Measurements from ENCODE around the gene MTMR3. TPM values are rescaled to one million over a fixed set of nuclear protein-coding genes. Genes with fewer than 3 reads are reported as not detected.
"Not testable (repeated sequence)": the region's sequence is repeated elsewhere in the genome, so short reads cannot be mapped to it uniquely, and the experiment has no call there.

The MTMR3 gene
- total RNA-seq, 1 donor from 2014 or later = 41.2 TPM

DNA sequence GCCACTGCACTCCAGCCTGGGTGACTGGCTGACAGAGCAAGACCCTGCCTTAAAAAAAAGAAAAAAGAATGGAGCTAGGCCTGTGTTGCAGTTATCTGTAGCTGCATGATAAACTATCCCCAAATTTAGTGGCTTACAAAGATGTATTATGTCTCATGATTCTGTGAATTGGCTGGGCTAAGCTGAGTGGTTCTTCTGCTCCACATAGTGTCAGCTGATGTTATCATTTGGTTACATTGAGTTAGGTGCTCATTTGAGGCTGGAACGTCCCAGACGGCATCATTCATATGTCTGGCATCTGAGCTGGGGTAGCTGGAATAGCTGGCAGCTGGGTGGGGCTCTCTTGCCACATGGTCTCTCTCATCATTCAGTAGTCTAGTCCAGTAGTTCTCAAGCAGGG is 36.7 kb upstream of the MTMR3 start:
- H3K27me3 Mint-ChIP-seq (ENCODE audit: unreplicated experiment) = peaks cover 5% of the 10 kb centered on the region
- H3K9me3 Mint-ChIP-seq (ENCODE audit: unreplicated experiment) = no peaks in the 10 kb centered on the region
- DNase-seq (ENCODE audit: extremely low spot score, unreplicated experiment) = no peak
- no peaks in the 10 kb centered on the region for H3K36me3 Mint-ChIP-seq (ENCODE audit: unreplicated experiment)
- H3K27ac Mint-ChIP-seq (ENCODE audit: unreplicated experiment) = no peak overlapping the region
- TF ChIP-seq, protein P1, sequence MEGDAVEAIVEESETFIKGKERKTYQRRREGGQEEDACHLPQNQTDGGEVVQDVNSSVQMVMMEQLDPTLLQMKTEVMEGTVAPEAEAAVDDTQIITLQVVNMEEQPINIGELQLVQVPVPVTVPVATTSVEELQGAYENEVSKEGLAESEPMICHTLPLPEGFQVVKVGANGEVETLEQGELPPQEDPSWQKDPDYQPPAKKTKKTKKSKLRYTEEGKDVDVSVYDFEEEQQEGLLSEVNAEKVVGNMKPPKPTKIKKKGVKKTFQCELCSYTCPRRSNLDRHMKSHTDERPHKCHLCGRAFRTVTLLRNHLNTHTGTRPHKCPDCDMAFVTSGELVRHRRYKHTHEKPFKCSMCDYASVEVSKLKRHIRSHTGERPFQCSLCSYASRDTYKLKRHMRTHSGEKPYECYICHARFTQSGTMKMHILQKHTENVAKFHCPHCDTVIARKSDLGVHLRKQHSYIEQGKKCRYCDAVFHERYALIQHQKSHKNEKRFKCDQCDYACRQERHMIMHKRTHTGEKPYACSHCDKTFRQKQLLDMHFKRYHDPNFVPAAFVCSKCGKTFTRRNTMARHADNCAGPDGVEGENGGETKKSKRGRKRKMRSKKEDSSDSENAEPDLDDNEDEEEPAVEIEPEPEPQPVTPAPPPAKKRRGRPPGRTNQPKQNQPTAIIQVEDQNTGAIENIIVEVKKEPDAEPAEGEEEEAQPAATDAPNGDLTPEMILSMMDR (IDR thresholded peaks at IDR 0.05) = no peak
- peaks cover 3% of the 10 kb centered on the region for H3K4me1 Mint-ChIP-seq (ENCODE audit: unreplicated experiment)
- H3K4me3 Mint-ChIP-seq (ENCODE audit: unreplicated experiment) = no peak overlapping the region

GRCh38 chr22:29848111-29848510 is 34.9 kb upstream of the MTMR3 start:
- no peak overlapping the region for H3K27ac Mint-ChIP-seq (ENCODE audit: unreplicated experiment)
- H3K27me3 Mint-ChIP-seq (ENCODE audit: unreplicated experiment) = peaks cover 5% of the 10 kb centered on the region
- DNase-seq (ENCODE audit: extremely low spot score, unreplicated experiment) = no peak
- no peak overlapping the region for H3K4me3 Mint-ChIP-seq (ENCODE audit: unreplicated experiment)
- no peaks in the 10 kb centered on the region for H3K36me3 Mint-ChIP-seq (ENCODE audit: unreplicated experiment)
- no peaks in the 10 kb centered on the region for H3K9me3 Mint-ChIP-seq (ENCODE audit: unreplicated experiment)
- H3K4me1 Mint-ChIP-seq (ENCODE audit: unreplicated experiment) = no peaks in the 10 kb centered on the region
- TF ChIP-seq, protein P1 (IDR thresholded peaks at IDR 0.05) = no peak

DNA sequence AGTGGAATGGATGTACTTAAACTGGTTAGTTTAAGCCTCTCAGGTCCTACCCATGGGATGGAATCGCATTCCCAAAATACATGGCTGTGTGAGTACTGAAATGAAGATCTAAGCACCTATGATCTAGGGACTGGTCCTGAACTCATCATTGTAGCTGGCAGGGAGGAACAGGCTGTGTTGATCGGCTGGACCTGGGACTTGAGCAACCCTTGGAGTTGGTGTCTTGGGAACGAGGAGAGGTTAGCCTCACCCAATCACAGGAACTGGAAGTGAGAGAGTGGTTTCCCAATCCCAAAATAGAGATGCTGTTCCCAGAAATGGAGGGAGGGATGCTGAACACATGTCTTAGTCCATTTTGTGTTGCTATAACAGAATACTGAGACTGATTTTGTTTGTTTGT is 28.5 kb upstream of the MTMR3 start:
- TF ChIP-seq, protein P1 (IDR thresholded peaks at IDR 0.05) = no peak
- H3K27ac Mint-ChIP-seq (ENCODE audit: unreplicated experiment) = no peak overlapping the region
- H3K36me3 Mint-ChIP-seq (ENCODE audit: unreplicated experiment) = no peaks in the 10 kb centered on the region
- DNase-seq (ENCODE audit: extremely low spot score, unreplicated experiment) = no peak
- H3K4me1 Mint-ChIP-seq (ENCODE audit: unreplicated experiment) = no peaks in the 10 kb centered on the region
- peaks cover 11% of the 10 kb centered on the region for H3K27me3 Mint-ChIP-seq (ENCODE audit: unreplicated experiment)
- H3K9me3 Mint-ChIP-seq (ENCODE audit: unreplicated experiment) = no peaks in the 10 kb centered on the region
- H3K4me3 Mint-ChIP-seq (ENCODE audit: unreplicated experiment) = no peak overlapping the region

DNA sequence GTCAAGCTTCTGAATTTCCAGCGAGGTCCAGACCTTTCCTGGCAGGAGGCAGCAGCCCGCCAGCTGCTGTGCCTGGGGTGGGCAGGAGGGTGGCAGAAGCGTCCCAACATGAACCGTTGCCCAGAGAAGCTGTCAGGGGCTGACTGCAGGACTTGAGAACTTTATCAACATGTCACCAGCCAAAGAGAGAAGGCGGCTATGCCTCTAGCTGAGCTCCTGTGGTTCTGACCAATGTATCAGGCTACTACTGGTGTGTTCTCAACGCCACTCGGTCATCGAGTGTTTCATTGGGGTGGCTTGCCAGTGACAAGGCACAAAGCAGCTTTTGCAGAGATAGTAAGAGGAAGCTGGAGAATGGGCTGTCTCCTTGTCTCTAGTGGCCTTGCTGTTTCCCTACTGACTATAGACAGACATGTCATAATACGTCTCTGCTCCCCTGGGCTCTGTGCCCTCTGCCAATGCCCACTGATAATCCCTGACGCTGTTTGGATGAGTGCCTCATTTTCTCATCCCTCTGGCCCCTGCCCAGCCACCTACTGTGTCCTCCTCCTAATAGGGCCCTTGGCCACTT is 27.3 kb upstream of the MTMR3 start:
- H3K9me3 Mint-ChIP-seq (ENCODE audit: unreplicated experiment) = no peaks in the 10 kb centered on the region
- H3K4me1 Mint-ChIP-seq (ENCODE audit: unreplicated experiment) = no peaks in the 10 kb centered on the region
- H3K27me3 Mint-ChIP-seq (ENCODE audit: unreplicated experiment) = peaks cover 11% of the 10 kb centered on the region
- DNase-seq (ENCODE audit: extremely low spot score, unreplicated experiment) = no peak
- H3K36me3 Mint-ChIP-seq (ENCODE audit: unreplicated experiment) = no peaks in the 10 kb centered on the region
- TF ChIP-seq, protein P1 (IDR thresholded peaks at IDR 0.05) = no peak
- no peak overlapping the region for H3K4me3 Mint-ChIP-seq (ENCODE audit: unreplicated experiment)
- H3K27ac Mint-ChIP-seq (ENCODE audit: unreplicated experiment) = no peak overlapping the region

- Mint-ChIP-seq H3K36me3 (ENCODE audit: unreplicated experiment) (no peaks in the 10 kb centered on the region), H3K27ac (ENCODE audit: unreplicated experiment) (no peak overlapping the region), H3K27me3 (ENCODE audit: unreplicated experiment) (peaks cover 17% of the 10 kb centered on the region), H3K4me1 (ENCODE audit: unreplicated experiment) (no peaks in the 10 kb centered on the region), H3K9me3 (ENCODE audit: unreplicated experiment) (no peaks in the 10 kb centered on the region), H3K4me3 (ENCODE audit: unreplicated experiment) (no peak overlapping the region)
- DNase-seq (ENCODE audit: extremely low spot score, unreplicated experiment) = no peak
- TF ChIP-seq, protein P1 (IDR thresholded peaks at IDR 0.05) = no peak
Measured at GRCh38 chr22:29856496-29856895, 26.5 kb upstream of the MTMR3 start.

DNA sequence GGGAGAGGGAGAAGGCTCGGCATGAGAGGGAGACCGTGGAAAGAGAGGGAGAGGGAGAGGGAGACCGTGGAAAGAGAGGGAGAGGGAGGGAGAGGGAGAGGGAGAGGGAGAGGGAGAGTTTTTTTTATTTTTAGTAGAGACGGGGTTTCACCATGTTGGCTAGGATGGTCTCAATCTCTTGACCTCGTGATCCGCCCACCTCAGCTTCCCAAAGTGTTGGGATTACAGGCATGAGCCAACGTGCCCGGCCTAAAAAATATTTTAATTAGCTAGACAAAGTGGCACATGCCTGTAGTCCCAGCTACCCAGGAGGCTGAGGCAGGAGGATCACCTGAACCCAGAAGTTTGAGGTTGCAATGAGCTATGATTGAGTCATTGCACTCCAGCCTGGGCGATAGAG is 23.9 kb upstream of the MTMR3 start:
- peaks cover 23% of the 10 kb centered on the region for H3K27me3 Mint-ChIP-seq (ENCODE audit: unreplicated experiment)

More for the DNA sequence above, 23.9 kb upstream of the MTMR3 start:
- not testable (repeated sequence) for H3K4me1 Mint-ChIP-seq (ENCODE audit: unreplicated experiment); H3K4me3 Mint-ChIP-seq (ENCODE audit: unreplicated experiment); DNase-seq (ENCODE audit: extremely low spot score, unreplicated experiment); H3K27ac Mint-ChIP-seq (ENCODE audit: unreplicated experiment); H3K9me3 Mint-ChIP-seq (ENCODE audit: unreplicated experiment); H3K36me3 Mint-ChIP-seq (ENCODE audit: unreplicated experiment)
